ENCODE measurements around the gene MNT.
A peak's percentile ranks its signal among the peaks of the same experiment; 100 is the strongest.

MNT gene

DNA sequence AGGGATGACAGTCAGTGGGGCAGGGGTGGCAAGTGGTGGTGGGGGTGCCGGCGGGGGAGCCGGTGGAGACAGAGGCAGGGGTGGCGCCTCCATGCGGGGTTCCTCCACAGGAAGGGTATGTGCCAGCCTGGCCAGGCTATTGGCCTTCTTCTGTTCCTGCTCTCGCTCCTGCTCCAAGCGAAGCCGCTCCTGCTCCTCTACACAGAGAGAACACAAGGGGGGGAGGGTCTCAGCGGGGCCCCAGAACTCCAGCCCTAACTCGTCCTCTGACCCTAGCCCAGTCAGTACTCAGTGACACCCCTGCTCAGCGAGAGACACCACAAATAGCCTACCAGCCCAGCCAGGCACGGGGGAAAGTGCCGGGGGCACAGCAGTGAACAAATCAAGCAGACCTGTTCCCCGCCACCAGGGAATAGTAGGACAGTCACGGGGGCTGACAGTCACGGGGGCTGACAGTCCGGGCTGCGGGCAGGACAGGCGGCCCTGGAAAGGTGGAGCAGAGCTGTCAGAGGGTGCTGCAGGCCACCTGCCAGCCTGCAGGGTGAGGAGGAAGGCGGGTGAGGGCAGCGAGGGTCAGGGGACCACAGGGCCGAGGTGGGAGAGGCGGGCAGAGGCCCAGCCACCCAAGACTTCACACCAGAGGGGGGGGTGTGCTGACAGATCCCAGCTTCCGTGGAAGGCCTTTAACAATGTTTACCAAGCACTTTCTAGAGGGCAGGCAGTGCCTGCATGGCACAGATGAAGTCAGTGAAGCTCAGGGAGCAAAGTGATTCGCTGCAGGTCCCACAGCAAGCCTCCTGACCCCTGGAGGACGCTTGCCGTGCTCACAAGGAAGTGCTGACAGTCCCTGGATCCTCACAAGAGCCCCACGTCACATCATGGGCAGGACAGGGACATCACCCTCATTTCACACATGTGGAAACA lies 5.3 kb downstream of the MNT start:
- no peak for DNase-seq

DNA sequence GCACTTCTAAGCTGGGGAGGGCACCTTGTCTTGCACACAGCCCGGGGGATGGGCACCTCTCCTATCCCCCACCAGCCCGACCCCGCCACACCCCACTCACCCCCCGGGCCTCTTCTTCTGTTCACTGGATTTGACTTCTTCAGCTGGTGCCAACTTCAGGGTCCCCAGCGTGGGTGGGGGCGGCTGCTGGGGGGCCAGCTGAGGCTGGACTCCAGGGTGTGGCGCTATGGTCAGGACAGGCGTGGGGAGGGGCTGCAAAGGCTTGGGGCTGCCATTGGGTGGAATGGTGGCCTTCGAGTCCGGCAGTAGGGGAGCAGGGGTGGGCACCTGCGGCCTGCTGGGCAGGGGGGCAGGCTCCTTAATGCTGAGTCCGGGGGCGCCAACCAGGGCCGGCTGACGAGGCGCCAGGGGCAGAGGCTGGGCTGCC lies 6.1 kb downstream of the MNT start:
- no peak for DNase-seq

DNA sequence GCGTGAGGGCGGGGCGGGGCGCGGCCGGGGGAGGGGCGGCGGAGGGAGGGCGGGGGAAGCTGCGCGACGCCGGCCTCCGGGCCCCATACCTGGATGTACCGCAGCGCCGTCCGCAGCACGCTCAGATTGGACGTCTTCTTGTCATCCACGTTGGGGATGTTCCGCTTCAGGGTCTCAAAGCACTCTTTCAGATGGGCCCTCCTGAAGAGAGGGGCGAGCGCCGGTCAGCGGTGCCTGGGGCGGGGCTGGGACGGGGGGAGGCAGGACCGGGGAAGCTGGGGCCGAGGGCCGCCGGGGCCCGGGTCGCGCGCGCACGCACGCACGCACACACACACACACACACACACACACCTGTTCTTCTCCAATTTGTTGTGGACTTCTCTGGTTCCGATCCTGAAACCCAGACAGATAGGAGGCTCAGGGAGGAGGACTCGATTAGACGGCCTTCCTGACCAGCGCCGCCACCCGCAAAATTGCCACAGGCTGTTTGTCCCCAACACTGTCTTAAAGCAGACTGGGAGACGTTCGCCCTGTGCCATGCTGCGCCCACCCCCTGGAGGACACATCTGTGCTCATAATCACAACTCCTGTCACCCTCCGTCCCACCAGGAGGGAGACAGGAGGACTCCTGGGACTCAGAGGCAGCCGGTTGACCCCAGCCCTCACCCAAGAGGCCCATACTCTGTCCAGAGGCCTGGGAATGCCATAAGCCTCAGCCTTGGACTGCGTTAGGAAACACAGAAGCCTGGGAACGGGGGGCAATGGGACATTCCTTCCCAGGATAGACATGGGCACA lies 6.7 kb downstream of the MNT start:
- no peak for DNase-seq

DNA sequence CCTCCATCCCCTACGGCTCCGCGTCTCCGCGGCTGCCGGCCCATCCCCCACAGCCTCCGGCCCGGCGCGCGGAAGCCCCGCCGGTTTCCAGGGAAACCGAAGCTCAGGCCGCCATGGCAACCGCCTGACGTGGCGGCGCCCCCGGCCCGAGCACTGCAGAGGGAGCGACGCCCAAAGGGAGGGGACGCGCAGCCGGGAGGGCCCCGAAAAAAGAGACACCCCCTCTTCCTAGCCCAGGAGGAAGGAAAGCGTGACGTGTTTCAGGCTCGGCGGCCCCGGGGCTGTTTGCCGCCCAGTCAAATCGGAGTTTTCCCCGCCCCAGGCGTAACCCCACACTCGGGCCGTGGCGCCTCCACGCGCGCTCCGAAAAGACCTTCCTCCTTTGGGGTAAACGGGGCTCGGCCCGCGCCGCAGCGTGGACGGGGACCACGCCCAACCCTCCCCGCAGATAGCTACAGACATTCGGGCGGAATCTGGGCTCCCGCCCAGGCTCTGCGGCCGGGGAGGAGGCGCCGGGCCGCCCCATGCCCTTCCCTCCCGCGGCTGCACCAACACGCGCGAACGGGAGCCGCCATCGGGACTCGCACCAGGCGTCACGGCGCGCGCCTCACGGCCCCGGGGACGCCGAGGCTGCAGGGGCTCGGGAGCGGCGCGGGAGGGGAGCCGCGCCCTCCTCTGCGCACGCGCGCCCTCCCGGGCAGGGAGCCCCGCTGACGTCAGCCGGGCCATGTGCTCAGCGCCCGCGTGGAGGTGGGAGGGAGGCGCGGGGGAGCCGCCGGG lies 7.5 kb downstream of the MNT start:
- DNase-seq: peak; percentile 40

DNA sequence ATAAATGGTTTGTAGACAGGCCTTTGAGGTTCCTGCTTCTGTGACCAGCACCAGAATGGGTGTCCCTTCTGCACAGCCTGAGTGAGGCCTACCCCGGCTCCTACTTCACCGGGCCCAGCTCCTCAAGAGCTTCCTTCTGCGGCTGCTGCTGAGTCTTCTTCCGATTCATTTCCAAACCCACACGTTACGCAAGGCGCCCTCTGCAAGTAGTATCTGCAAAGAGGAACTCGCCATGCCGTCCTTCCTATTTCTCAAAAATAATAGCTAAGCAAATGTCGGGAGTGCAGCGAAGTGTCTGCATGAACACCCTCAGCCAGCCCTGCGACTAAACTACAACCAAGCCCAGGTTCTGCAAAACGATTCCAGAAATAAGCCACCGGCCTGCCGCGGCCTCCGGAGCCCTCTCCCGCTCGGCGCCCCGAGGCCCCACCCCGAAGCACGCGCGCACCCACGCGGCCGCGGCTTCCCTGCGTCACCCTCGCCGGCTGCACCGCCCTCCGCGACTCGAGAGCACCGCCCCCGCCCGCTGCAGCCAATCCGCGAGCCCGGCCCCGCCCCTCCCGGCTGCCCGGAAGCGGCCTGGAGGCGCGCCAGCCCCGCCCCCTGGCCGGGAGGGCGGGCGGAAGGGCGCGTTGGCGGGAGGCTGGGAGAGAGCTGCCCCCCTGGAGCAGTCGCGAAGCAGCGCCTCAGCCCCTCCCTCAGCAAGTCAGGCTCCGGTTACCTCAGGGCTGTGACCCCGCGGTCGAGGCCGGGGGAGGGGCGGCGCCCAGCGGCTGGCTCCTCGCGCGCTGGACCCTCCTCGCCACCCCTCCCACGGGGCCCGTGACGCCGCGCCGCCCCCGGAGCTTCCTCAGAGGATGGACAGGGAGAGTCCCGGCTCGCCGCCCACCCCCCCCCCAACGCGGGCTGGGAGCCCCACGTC lies 8.3 kb downstream of the MNT start:
- DNase-seq: peak; percentile 81

DNA sequence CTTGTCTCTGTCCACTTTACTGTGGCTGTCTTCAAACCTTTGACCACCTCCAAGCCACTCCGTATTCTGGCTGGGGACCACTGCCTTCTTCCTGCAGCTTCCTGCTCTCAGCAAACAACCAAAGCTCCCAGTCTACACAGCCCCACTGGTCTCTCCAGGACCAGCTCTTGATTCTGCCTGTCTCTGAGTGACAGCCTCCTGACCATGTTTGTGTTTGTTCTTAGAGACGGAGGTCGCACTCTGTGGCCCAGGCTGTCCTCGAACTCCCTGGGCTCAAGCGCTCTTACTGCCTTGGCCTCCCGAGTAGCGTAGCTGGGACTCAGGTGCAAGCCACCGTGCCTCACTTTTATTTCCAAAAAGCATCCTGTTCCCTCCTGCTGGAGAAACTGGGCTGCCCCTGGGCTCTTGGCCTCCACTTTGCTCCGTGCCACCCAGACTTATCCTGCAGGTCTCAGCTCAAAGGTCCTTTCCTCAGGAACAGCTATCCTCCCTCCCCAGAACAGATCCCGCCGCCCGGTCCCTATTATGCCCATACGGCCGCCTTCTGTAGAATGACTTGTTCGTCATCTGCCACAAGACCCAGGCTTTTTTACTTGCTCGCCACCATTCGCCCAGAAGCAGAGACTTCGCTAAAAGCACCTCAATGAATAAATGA lies 9.1 kb downstream of the MNT start:
- no peak for DNase-seq

DNA sequence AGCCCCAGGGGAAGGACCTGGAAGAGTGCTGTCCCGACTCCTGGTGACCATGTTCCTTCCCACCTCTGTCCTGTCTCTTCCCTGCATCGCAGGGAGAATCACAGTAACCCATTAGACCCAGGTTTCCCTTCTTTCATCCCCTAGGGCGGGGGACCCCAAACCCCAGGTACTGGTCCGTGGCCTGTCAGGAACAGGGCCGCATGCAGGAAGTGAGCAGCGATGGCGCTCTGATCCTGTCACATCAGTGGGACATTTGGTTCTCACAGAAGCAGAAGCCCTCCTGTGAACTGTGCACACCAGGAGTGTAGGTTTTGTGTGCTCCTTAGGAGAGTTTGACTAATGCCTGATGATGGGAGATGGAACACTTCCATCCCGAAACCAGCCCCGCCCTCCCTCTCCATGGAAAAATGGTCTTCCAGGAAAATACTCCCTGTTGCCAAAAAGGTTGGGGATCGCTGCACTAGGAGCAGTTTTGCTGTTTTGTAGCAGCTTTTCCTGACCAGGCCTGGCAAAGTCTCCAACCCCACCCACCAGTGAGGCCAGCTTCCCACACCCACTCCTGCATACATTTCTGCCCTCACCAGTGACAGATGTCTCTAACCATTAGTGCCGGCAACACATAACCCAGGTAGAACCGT lies 10.5 kb downstream of the MNT start:
- no peak for DNase-seq

DNA sequence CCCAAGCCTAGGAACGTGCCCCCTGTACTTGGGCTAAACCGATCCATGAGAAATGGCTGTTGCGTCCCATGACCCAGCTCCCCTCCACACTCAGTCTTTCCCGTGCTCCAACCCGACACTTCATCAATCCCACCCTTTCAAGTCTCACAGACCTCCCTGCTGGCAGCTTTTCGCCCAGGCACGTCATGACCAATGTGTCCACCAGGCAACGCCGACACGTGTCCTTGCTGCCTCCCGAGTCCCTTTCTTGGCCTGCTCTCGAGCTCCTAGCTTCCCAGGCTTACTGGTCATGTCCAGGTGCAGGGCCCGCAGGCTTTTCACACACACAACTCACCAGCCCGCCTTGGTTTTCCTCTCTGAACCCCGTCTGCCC lies 12.2 kb downstream of the MNT start:
- DNase-seq: no peak

DNA sequence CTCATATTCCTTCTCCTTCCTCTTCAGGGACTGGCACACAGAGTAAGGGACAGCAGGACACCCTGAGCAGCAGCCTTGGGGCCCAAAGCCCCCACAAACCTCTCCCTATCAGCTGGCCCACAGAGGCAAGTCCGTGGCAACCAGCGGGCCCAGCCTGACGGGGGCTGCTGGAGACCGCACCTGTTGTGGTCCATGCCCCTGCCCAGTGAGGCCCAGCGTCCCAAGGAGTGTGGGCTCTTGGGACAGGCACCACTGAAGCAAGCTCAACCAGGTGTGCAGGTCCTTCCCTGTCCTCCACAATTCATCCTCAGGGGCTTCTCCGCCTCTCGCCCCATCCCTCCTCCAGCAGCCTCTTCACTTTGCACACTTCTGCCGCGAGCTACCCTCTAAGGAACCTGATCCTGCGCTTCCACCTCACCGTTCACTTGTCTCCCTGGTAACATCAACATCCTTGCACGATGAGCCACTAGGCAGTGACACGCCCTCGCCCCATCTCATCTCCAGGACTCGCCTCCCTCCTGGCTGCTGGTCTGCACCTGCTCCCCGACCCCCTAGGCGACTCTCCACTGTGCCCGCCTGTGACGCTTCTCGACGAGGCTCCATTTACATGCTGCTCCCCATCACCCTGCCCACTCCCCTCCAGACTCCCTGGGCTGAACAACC lies 12.7 kb downstream of the MNT start:
- DNase-seq: no peak

DNA sequence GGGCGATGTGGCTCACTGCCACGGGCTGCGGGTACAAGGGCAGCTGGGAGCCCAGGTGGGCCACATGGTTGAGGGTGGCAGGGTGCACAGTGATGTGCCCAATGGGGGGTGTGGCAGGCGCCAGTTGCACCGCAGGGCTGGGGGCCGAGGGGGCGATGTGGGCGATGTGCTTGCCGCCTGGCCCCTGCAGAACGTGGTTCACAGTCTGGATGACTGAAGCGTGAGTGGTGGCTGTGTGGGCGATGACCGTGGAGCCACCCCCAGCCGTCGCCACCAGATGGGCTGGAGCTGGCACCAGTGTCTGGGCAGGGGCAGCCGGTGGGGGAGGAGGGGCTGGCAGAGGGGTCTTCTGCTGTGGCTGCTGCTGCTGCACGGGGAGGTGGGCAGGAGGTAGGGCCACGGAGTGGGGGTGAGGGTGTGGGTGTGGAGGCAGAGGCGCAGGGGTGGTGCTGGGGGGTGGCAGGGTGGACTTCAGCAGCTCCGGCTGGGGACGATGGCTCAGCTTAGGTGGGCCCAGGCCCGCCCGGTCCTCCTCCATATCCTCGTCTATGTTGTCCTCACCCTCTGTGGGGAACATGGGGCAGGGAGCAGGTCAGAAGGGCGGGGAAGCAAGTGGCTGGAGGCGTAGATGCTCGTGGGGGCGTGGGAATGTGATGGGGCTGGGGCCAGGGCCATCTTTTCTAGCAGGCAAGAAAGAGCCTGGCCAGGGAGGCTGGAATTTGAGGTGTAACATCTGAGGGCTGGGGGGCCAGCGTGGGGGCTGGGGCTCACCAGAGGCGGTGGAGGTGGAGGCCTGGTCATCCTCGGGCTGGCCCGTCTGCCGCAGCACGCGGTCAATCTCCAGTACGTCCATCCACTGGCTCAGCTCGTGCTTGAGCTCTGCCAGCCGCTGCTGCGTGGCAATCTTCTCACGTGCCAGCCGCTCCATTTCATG lies 13.5 kb downstream of the MNT start:
- no peak for DNase-seq

DNA sequence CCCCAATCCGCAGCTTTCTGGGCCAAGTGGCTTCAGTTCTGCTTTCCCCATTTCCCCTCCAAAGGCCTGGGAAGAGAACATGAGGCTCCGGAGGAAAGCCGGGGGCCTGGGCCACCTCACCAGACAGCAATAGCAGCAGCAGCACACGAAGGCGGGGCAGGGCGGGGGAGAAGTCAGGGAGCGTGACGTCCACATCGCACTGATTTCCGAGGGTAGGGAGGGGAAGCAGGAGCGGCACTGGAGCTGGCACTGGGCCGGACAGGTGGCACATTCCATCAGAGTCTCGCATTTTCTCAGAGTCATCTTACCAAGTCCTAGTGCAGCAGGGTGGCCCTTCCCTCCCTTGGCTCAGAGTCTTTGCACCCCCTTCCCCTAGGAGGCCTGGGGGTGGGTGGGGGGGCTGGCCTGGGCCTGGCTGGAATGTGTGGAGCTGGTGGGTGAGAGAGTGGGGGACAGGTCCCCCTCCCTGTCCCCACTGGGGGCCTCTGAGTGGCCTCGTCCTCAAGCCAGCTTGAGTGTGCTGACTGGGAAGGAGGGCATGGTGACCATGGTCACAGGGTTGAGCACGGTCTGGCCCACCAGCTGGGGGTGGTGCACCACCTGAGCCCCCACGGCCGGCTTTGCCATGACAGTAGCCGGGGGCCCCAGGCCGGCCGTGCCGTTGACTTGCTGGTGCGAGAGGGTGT lies 14.3 kb downstream of the MNT start:
- DNase-seq: no peak

DNA sequence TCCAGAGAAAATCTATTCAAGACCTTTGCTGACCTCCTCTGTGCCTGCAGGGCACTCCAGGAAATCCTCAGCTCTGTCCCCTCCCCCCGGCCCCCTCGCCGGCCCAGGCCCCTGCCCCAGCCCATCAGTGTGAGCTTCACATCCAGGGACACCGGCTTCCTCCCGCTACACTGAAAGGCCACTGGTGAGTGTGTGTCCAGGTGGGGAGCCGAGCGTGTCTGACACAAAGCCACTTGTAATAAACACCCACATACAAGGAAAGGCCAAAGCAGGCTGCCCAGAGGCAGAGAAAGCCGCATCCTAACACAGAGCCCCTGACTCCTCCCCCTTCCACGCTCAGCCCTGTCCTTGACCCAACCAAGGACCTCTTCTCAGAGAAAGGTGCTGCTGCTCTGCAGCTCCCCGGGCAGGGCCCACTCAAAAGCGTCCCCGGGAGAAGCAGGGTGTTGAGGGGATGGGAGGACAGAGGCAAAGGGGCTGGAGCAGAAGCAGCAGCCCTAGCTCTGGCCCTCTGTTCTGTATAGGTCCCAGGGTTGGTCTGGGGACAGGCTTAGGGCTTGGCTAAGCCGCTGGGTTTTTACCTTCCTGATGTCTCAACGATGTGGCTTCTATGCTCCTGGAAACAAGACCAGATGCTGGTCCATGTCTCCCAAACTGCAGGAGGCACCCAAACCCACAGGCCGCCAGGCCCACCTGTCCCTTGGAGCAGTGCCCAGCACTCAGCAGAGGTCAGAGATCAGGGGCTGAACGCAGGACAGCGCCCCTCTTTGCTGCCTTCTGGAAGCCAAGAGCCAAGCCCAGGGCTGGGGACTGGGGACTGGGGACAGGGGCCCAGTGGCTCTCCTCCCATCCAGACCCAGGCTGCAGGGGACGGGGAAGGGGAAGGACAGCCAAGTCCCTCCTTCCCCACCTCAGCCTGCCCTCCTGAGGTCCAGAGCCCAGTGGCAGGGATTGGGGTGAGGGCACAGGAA lies 15.3 kb downstream of the MNT start:
- DNase-seq: no peak

DNA sequence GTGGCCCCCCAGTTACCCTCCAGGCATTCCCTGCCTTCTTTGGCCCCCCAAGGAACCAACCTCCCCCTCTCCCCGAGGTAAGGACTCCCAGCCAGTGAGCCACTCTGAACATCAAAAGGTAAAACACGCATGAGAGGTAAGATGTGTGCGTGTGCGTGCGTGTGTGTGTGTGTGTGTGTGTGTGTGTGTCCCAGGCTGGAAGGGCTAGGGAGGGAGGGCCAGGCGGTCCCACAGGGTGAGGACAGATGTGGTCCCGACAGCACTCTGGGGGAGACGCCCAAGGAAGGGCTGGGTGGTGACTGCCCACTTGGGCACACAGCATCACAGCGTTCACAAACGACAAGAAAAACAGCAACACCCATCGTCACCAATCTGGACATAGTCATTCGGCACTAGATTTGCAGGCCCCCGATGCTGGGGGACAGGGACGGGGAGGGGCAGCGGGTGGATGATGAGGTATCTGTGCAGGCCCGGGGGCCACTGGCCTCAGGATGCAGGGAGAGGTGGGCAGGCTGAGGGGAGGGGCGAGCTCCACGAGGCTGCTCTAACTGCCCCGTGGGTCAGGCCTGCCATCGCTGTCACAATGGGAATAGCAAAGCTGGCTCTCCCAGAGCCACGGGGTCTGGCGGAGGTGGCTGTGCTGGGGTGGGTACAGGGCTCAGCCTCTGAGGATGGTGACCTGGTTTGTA lies 16.3 kb downstream of the MNT start:
- DNase-seq: no peak

DNA sequence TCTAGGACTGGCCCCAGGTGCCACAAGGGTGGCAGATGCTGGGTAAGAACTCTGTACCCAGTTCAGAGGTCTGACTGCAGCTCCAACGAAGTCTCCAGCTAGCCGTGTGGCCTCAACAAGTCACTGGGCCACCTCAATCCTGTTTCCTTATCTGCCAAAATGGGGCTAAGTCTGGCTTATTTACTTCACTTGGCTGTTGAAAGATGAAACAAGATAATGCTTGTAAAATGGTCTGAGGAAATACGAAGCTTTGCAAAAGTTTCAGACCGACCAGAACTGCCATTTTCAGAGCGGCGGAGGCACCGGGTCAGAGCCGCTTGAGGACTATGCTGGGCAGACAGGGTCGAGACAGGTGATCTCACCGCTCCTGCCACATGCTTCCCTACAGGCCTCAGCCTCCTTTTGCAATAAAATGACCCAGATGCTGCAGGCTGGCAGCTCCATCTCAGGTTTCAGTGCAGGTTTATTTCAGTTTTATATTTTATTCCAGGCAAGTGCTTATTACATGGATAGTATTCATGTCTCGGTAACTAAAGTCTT lies 17.2 kb downstream of the MNT start:
- no peak for DNase-seq

DNA sequence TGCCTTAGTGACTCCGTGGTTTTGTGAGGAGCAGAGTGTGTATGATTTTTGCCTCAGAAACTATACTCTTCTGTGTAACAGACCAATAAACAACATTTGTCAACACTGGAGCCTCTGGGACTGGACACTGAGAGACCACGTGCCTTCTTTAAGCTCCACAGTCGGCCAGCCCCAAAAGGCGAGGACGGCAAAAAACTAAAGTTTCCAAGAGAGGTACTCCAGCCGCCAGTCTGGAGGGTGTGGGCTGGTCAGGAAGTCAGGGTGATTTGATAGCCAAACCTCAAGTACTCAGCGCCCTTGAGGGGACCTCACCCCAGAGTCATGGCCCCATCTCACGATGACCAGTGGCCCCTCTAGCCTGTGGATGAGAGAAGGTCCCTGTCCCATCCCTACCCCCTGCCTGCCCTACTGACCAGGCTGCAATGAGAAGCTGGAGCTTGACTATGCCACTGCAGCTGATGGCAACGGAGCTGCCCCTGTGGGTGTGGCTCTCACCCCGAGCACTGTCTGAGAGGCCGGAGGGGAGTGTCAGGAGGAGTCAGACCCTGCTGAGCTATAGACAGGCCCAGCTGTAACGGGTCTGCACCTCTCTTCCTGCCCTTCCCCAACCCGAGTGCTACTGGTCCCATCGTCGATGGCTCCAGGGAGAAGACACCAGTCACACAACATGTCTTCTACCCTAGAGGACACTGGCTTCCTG lies 19.8 kb downstream of the MNT start:
- no peak for DNase-seq

Data from KG1 (cell line).